ENCODE data around the gene EGF. TPM values are rescaled to one million over a fixed set of nuclear protein-coding genes. Genes with fewer than 3 reads are reported as not detected.
A peak's percentile ranks its signal among the peaks of the same experiment; 100 is the strongest.

EGF gene
- total RNA-seq, 2 experiments from 2014 or later: not detected

GRCh38 chr4:110049951-110050925, 137.6 kb downstream of the EGF start:
- Mint-ChIP-seq H3K27ac (no peak overlapping the region), H3K4me1 (peaks cover 22% of the 10 kb centered on the region), H3K9me3 (no peaks in the 10 kb centered on the region), H3K27me3 (no peaks in the 10 kb centered on the region), H3K4me3 (no peak overlapping the region), H3K36me3 (ENCODE audit: low read depth) (peaks cover 20% of the 10 kb centered on the region)
- DNase-seq: peak; percentile 59
- ChIA-PET POLR2A (interaction anchor here (1.2 kb wide), 1 partner anchor 8 kb away, joined by 3 read pairs; no protein-coding TSS in a partner anchor), CTCF (interaction anchor here (0.7 to 4.5 kb wide), 27 partner anchors 10 to 467 kb away, joined by 3 to 33 read pairs (median 4); partner anchors contain the start of gene ELOVL6)

- ChIA-PET CTCF (interaction anchor here (0.8 to 1.2 kb wide), 3 partner anchors 47 to 143 kb away, joined by 3 to 4 read pairs (median 3); partner anchors contain the start of gene ELOVL6), POLR2A (interaction anchor here (1.1 to 2.0 kb wide), 4 partner anchors 32 to 143 kb away, joined by 3 to 29 read pairs (median 8); partner anchors contain the start of gene ELOVL6)
- H3K36me3 Mint-ChIP-seq (ENCODE audit: low read depth): peaks cover 42% of the 10 kb centered on the region
- H3K4me1 Mint-ChIP-seq: peaks cover 62% of the 10 kb centered on the region
- no peaks in the 10 kb centered on the region for H3K27me3 Mint-ChIP-seq
- no peaks in the 10 kb centered on the region for H3K9me3 Mint-ChIP-seq
- peak overlapping the region; percentile 22 for H3K4me3 Mint-ChIP-seq
- DNase-seq: peak; percentile 43
- H3K27ac Mint-ChIP-seq: peak overlapping the region; percentile 55
Observed at GRCh38 chr4:110055158-110055768, 142.6 kb downstream of the EGF start.

GRCh38 chr4:110058677-110059076, 146.0 kb downstream of the EGF start:
- H3K4me1 Mint-ChIP-seq: peaks cover 76% of the 10 kb centered on the region

GRCh38 chr4:110059556-110060191, 147.0 kb downstream of the EGF start:
- peak overlapping the region; percentile 87 for H3K27ac Mint-ChIP-seq
- ChIA-PET POLR2A (interaction anchor here (0.9 to 3.6 kb wide), 8 partner anchors 25 to 138 kb away, joined by 3 to 53 read pairs (median 4); partner anchors contain the start of gene ELOVL6), CTCF (interaction anchor here (1.0 to 4.3 kb wide), 7 partner anchors 10 to 453 kb away, joined by 3 to 33 read pairs (median 4); partner anchors contain the start of gene ELOVL6)
- DNase-seq: no peak
- no peaks in the 10 kb centered on the region for H3K9me3 Mint-ChIP-seq
- H3K27me3 Mint-ChIP-seq: no peaks in the 10 kb centered on the region
- H3K4me3 Mint-ChIP-seq: peak overlapping the region; percentile 69
- peaks cover 32% of the 10 kb centered on the region for H3K36me3 Mint-ChIP-seq (ENCODE audit: low read depth)
- H3K4me1 Mint-ChIP-seq: peaks cover 71% of the 10 kb centered on the region

More at GRCh38 chr4:110058677-110059076, 146.0 kb downstream of the EGF start:
- Mint-ChIP-seq H3K27me3 (no peaks in the 10 kb centered on the region), H3K27ac (peak overlapping the region; percentile 87), H3K9me3 (no peaks in the 10 kb centered on the region), H3K4me3 (peak overlapping the region; percentile 69), H3K36me3 (ENCODE audit: low read depth) (peaks cover 36% of the 10 kb centered on the region)
- DNase-seq: no peak
- CTCF ChIA-PET: interaction anchor here (0.9 to 4.3 kb wide), 9 partner anchors 9 to 460 kb away, joined by 3 to 33 read pairs (median 4); partner anchors contain the start of gene ELOVL6
- POLR2A ChIA-PET: interaction anchor here (1.1 to 3.6 kb wide), 7 partner anchors 9 to 139 kb away, joined by 3 to 53 read pairs (median 4); partner anchors contain the start of gene ELOVL6

- H3K27me3 Mint-ChIP-seq: no peaks in the 10 kb centered on the region
- peaks cover 57% of the 10 kb centered on the region for H3K4me1 Mint-ChIP-seq
- H3K27ac Mint-ChIP-seq: peak overlapping the region; percentile 87
- ChIA-PET CTCF (interaction anchor here (0.7 to 4.3 kb wide), 2 partner anchors 11 to 56 kb away, joined by 7 to 33 read pairs; no protein-coding TSS in a partner anchor), POLR2A (interaction anchor here (3.4 to 3.6 kb wide), 2 partner anchors 104 to 137 kb away, joined by 53 read pairs; partner anchors contain the start of gene ELOVL6)
- no peaks in the 10 kb centered on the region for H3K9me3 Mint-ChIP-seq
- peaks cover 26% of the 10 kb centered on the region for H3K36me3 Mint-ChIP-seq (ENCODE audit: low read depth)
- H3K4me3 Mint-ChIP-seq: no peak overlapping the region
- no peak for DNase-seq
Observed at GRCh38 chr4:110061076-110061475, 148.4 kb downstream of the EGF start.

Other genes starting within 250 kb of the EGF start
- 10 to 100 TPM; 30.5 to 32.4 TPM for gene CASP6, start 209.4 kb upstream of the EGF start, total RNA-seq
- 10 to 100 TPM; 13.2 to 15.3 TPM for gene PLA2G12A, start 182.8 kb upstream of the EGF start, total RNA-seq
- gene CFI, start 110.9 kb upstream of the EGF start, total RNA-seq: under 1 TPM in 1 of 2 experiments, not detected in 1; 0.35 TPM
- gene GAR1, start 97.1 kb upstream of the EGF start, total RNA-seq: 10 to 100 TPM; 26.1 to 27.5 TPM
- under 1 TPM in 1 of 2 experiments, not detected in 1; 0.23 TPM for gene RRH, start 84.9 kb upstream of the EGF start, total RNA-seq
- gene LRIT3, start 64.8 kb upstream of the EGF start, total RNA-seq: under 1 TPM; 0.10 TPM

All from activated CD4-positive, alpha-beta memory T cell treated with anti-CD3 and anti-CD28 coated beads, Interleukin-2, amount 10 ng/mL, durations not matched to agents 7 days and 5 days (primary cell).